Measurements from ENCODE around the gene KCNIP3.

KCNIP3 gene

GRCh38 chr2:95314964-95315611, 17.9 kb downstream of the KCNIP3 start:
- no peak for DNase-seq

- DNase-seq = no peak
These were observed 18.8 kb downstream of the KCNIP3 start for GRCh38 chr2:95315801-95316411.

GRCh38 chr2:95316466-95317122, 19.4 kb downstream of the KCNIP3 start:
- DNase-seq = no peak

GRCh38 chr2:95317123-95317500, 20.0 kb downstream of the KCNIP3 start:
- no peak for DNase-seq

- no peak for DNase-seq
These were observed 20.7 kb downstream of the KCNIP3 start for GRCh38 chr2:95317665-95318425.

GRCh38 chr2:95318431-95319220, 21.5 kb downstream of the KCNIP3 start:
- no peak for DNase-seq

- DNase-seq = no peak
These were observed 22.6 kb downstream of the KCNIP3 start for GRCh38 chr2:95319481-95320343.

- no peak for DNase-seq
These were observed 23.2 kb downstream of the KCNIP3 start for GRCh38 chr2:95320344-95320712.

- no peak for DNase-seq
These were observed 24.0 kb downstream of the KCNIP3 start for GRCh38 chr2:95320986-95321767.

- DNase-seq = no peak
These were observed 26.4 kb downstream of the KCNIP3 start for GRCh38 chr2:95323347-95324155.

GRCh38 chr2:95325026-95325425, 27.9 kb downstream of the KCNIP3 start:
- DNase-seq = no peak

- DNase-seq = no peak
These were observed 28.7 kb downstream of the KCNIP3 start for GRCh38 chr2:95325590-95326432.

- DNase-seq = no peak
These were observed 29.4 kb downstream of the KCNIP3 start for GRCh38 chr2:95326433-95327140.

GRCh38 chr2:95327861-95328260, 30.7 kb downstream of the KCNIP3 start:
- DNase-seq = no peak

GRCh38 chr2:95328358-95329125, 31.4 kb downstream of the KCNIP3 start:
- DNase-seq = no peak

GRCh38 chr2:95329401-95329800, 32.3 kb downstream of the KCNIP3 start:
- DNase-seq = no peak

Measured in cortex of kidney (tissue), 1 donor.